ENCODE measurements around the gene PRPSAP1. TPM values are rescaled to one million over a fixed set of nuclear protein-coding genes. Genes with fewer than 3 reads are reported as not detected.

Gene PRPSAP1
- polyA plus RNA-seq, 4 donors, result 71.4 to 87.1 (median 82.8) TPM

DNA sequence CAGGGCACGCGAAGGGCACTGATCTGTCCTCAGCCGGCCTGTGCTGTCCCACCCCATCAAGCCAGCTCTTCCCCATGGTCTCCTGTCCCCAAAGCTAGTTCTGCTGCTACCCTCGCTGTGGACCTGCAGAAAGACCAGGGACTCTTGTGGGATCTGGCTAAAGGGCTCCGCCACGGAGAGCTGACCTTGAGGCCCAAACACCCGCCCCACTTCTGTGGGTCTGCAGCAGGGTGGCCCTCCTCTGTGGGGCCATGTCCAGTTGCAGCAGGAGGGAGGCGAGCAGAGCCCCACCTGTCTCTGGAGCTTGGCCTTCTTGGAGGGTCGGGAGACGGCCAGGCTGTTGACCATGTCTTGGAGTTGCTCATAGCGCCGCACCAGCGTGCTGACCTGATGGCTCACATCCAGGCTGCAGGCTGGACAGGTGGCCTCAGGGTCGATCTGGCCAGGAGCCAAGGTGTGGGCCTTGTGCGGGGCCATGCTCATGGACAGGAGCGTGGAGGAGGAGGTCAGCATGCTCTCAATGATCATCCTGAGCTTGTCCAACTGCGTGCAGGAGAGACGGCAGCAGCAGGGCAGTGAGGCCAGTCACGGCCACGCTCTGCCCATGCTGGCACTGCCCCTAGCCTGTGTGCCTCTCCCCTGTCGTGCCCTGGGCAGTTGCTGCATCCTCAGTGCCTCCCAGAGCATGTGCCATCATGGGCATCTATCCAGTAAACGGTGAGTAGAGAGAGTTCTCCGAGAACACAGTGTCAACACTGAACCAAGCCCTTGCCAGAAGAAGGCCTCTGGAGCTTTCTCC is 71.9 kb downstream of the PRPSAP1 start:
- no peak for DNase-seq (ENCODE audit: low read depth in 4 of 4, low spot score in 3 of 4)

DNA sequence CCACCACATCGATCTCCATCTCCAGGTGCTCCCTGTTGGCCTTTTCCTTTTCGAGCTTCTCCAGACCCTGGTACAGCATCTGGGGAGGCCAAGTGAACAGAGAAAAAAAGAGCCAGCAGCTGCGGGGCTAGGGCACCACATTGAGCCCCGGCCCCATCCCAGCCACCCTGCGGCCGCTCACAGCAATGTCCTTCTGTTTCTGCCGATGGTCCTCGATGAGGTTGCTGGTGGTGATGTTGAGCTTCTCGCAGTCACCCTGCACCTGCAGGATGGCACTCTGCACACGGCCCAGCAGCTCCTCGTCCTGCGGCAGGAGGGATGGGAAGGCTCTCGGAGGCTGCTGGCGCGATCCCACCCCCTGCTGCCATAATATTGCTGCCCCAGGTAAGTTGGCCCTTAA is 73.1 kb downstream of the PRPSAP1 start:
- no peak for DNase-seq (ENCODE audit: low read depth in 4 of 4, low spot score in 3 of 4)

DNA sequence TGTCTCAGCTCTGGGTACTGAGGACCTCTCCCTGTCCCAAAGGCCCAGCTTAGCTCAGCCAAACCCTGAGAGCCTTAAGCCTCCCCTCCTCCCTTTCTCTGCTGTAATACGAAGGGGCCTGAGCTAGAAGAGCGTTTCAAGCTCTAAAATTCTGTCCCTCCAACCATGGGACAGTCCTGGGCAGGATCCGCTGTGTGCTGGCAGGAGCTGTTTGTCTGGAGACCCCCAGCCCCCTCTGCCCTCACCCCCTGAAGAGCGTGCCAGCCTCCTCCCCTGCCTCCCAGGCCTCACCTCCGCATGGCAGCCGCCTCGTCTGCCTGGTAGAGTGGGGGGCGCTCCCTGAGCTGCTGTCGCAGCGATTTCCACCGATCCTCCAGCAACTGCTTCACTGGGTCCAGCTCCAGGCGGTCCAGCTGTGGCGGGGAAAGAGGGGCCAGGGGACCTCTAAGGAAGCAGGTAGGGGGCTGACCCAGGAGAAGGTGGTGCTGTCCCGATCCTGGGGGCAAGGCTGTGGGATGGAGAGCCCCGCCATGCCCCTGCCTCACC is 73.9 kb downstream of the PRPSAP1 start:
- DNase-seq (ENCODE audit: low read depth in 4 of 4, low spot score in 3 of 4), result no peak

DNA sequence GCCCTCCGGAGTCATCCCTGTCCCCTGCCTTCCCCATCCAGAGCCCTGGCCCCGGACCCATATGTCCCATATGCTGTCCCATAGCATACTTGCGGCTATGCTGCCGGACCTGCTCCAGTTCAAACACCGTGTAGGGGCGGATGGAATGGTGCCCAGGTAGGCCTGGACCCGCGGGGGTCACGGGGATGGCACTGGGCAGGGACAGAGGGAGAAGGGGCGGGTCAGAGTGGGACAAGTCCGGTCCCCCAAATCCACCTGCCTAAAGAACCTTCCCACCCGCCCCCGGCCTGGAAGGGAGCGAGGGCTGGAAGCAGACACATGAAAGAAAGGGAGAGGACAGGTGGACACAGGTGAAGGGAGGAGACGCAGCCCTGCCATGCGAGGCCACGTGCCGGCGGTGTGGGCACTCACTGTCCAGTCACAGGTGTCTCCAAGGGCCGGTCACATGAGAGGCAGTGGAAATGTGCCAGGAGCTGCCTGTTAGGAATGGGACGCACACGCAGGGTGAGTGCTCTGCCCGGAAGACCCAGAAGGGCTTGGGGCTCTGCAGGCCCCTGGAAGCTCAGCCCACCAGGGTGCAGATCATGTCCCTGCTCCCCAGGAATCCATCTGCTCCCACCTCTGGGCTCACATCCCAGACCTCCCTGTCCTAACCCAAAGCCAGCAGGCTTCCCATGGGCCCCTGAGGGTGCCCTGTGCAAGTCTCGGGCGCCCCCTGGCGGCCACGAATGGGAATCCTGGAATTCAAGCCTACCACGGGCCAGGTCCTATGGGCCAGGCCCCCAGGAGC is 74.6 kb downstream of the PRPSAP1 start:
- DNase-seq (ENCODE audit: low read depth in 4 of 4, low spot score in 3 of 4), result peak in 3 of 4 donors; percentile 64 to 76 (median 67)

DNA sequence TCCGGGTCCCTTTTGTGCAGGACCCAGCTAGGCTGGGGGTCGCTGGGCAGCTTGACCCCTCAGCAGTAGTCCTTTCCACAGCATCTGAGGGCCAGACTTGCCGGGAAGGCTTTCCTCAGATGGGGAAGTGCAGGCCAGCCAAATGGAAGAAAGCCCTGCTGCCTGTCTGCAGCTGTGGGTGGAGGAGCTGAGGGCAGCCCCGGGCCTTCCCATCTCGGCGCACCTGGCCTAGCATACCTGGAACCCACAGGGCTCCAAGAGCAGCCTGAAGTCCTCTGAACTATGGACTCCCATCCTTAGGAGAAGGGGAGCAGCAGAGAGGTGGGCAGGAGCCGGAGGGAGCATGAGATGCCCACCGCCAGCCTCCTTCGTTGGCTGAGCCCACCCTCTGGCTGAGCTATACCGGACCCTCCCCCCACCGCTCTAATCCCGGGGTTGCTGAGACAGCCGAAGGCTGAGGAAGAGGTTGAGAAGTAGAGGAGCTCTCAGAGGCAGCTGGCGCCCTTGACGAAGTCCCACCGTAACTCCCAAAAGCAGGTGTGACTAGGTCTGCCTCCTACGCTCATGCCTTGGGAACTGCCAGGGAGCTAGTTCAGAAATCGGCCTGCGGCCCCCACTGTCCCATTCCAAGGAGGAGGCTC is 75.3 kb downstream of the PRPSAP1 start:
- no peak for DNase-seq (ENCODE audit: low read depth in 4 of 4, low spot score in 3 of 4)

DNA sequence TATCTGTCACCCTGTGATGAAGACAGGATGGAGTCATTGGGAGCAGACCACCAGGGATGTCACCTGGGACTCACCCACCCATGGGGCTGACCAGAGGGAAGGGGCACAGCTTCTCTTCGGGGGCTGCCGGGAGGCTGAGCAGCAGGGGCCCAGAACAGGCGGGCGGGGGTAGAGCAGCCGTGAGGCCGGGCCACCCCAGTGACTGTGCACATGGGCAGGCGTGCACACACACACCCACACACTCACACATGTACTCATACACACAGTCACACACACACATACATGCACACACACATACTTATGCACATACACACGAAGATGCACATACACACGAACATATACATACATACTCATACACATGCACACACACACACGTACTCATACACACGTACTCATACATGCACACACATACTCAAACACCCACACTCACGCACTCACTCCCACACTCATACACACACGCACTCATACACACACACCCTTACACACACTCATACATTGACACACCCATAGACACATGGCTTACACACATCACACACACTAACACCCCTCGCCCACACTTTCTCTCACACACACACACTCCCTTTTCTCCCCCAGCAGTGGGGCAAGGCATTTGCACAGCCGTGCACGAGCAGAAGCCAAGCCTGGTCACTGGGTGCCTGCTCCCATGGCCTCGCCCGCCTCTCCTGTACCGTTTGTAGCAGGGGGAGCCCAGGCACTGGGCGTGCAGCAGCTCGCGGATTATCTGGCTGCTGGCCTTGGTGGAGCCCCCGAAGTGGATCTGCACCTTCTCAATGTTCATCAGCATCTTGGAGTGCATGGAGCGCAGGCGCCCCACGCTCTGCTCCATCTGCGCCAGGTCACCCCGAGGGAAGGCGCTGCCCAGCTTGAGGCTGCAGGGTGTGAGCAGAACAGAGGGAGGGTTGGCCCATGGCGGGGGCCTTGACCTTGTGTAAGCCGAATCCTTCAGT is 76.1 kb downstream of the PRPSAP1 start:
- DNase-seq (ENCODE audit: low read depth in 4 of 4, low spot score in 3 of 4), result no peak

DNA sequence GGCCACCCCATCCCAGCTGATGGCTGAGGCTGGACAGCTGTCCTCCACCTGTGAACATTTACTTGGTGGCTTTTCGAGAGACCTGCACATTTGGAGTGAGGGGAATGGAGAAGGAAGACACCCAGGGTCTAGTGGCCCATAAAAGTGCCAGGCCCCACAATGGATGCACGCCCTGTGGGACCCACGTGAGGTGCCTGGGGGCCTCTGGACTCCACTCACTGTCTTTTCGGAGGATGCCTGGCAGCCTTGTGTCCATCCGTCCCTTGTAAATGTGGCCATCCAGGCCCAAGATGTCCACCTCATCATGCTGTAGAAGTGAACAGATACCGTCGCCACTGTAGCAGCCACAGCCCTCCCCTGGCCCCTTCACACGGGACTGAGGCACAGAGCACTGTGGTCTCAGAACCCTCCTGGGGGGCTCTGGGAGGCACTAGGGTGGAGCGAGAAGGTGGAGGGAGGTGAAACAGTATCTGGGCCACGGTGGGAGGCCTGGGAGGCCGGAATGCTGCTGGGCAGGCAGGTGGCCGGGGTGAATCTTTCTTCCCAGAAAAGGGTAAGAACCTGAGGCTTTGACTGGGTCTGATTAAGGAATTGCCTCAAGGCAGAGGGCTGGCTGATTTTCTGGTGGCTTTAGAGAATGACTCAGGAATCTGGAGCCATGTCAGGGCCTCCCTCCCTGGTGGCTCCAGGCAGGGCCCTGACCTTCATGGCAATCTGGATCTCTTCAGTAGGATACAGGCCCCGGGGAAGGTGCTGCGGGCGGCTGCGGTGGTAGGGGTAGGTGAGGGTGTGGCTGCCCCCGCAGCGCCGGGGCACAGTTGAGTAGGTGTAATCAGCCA is 77.0 kb downstream of the PRPSAP1 start:
- no peak for DNase-seq (ENCODE audit: low read depth in 4 of 4, low spot score in 3 of 4)

DNA sequence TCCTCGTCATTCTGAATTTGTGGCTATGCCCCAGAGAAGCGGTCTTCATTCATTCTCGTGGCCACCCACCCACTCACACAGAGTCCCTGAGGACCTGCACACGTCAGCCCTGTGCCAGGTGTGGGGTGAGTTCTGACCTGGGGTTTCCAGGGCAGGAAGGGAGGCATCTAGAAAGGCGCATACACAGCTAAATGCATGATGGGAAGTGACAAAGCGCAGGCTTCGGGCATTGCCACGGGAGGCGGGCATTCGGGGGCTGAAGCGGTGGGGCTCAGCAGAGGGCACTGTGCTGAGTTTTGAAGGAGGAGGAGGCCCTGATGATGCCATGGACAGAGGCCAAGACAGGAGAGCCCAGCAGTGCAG is 77.7 kb downstream of the PRPSAP1 start:
- DNase-seq (ENCODE audit: low read depth in 4 of 4, low spot score in 3 of 4), result no peak

DNA sequence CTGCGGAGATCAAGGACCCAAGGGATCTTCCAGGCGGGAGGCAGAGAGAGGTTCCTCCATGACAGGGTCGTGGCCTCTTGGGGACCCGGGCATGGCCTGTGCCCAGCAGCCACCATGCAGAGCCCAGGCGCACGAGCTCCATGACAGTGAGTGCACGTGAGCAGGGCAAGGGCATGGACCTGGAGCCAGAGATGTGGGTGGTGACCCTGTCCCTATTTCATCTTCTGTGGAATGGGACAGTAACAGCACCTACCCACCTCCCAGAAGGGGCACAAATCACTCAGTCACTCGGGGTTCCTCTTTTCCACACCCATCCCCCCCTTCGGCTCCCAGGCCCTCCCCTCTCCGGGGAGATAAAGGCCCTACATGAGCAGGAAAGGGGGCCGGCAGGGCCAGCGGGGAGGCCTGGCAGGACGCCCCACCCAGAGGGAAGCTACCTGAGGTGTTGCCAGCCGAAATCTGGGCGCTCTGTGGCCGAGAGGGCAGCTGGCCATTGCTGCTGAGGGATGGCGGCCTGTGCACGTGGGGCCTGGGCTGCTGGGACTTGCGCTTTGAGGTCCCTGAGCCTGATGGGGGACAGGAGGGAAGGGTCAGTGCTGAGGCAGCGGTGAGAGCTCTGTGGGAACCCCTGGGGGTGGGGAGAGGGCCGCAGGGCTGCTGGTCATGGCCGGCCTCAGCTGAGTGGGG is 78.2 kb downstream of the PRPSAP1 start:
- DNase-seq (ENCODE audit: low read depth in 4 of 4, low spot score in 3 of 4), result no peak

DNA sequence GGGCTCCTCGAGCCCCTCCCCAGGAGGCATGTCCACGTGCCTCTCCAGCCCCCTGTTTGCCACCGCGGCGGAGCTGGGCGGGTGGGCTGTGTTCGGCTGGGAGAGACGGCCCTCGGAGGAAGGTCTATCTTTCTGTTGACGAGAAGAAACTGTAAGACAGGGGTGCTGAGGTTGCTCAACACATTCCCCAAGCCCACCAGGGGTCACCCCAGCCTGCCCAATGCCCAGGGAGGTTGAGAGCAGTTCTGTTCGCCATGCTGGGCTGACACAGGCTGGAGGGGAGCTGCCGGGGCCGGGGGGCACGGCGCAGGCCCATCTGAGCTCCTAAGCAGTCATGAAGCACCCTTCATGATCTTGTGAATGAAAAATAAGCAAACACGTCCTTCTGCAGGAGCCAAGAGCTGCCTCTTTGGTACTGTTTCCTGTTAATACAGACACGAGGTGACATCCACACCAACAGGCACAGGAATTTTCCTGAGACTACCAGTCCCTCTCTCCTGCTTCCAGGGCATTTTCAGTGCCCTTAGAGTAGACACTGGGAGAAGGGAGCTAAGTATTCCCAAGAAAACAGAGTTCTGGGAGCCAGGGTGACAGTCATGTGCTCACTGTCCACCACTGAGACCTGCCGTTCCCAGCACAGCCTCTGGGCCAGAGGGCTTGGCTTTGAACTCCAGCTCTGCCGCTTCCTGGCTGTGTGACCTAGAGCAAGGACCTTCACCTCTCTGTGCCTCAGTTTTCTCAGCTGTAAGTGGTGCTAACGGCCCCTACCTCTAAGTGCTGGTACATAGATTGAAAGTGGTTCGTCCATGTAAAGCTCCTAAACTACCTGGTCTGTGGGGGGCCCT is 79.4 kb downstream of the PRPSAP1 start:
- DNase-seq (ENCODE audit: low read depth in 4 of 4, low spot score in 3 of 4), result no peak

DNA sequence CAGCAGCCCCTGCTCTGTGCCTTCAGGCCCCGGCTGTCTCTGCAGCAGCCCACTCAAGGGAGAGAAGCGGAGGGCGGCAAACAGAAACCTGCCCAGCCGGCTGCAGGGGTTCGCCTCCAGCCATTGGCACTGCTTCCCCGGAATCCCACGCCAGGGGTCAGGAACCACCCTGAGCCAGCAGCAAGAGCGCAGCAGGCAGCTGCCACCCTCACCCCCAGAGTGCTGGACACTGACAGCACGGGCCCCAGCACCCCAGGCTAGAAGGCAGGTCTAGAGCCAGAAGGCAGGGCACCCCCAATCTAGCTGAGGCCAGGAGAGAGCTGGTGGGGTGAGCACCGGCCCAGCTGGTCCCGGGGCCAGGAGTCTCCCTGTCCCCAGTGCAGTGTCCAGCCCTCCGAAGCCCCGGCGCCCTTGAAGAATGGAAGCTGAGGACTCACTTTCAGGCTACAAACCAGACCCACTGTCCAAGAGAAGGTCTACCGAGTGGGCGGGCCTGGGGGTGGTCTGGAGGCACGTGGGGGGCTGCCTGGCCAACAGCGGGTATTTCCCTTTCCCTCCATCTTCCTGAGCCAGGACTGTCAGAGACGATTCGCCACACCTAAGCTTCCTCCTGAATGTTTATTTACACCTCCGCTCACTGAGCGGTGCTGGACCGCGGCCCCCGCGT is 80.1 kb downstream of the PRPSAP1 start:
- DNase-seq (ENCODE audit: low read depth in 4 of 4, low spot score in 3 of 4), result no peak

DNA sequence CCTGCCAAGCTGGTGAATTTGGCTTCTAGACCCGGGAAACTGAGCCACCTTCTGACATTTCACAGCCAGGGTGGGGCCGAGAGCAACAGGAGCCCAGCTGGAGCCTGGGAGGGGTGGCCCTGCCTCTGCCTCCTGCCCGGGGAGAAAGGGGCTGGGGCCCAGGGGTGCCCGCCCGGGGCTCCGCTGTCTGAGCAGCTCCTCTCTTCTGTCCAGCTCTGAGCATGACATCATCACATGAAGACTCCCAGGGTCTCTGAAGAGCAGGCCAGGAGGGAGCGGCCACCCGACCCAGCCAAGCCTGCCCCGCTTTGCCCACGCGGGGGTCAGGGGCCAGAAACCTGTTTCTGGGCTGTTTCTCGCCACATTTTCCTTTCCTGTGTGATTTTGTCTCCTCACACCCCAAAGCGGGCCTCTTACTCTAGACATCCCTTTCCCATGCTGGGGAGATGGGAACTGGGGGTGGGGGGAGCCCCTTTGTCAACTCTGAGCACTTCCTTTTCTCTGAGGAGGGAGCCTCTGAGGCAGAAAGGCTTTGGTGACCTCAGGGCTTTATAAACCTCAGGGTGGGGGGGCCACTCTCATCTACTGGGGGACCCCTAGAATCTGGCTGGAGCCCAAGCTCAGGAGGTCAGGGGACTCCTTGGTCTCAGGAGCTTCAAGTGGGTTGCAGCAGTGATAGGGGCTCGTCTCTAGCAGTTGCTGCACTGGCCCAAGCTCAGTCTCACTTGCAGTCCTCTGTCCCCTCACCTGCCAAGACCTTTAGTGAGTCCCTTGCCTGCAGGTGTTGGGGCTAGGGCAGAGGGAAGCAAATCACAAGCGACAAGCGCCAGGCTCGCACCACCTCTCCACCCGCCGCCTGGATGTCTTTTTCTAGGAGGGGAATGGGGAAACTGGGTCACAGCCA is 80.9 kb downstream of the PRPSAP1 start:
- DNase-seq (ENCODE audit: low read depth in 4 of 4, low spot score in 3 of 4), result no peak

DNA sequence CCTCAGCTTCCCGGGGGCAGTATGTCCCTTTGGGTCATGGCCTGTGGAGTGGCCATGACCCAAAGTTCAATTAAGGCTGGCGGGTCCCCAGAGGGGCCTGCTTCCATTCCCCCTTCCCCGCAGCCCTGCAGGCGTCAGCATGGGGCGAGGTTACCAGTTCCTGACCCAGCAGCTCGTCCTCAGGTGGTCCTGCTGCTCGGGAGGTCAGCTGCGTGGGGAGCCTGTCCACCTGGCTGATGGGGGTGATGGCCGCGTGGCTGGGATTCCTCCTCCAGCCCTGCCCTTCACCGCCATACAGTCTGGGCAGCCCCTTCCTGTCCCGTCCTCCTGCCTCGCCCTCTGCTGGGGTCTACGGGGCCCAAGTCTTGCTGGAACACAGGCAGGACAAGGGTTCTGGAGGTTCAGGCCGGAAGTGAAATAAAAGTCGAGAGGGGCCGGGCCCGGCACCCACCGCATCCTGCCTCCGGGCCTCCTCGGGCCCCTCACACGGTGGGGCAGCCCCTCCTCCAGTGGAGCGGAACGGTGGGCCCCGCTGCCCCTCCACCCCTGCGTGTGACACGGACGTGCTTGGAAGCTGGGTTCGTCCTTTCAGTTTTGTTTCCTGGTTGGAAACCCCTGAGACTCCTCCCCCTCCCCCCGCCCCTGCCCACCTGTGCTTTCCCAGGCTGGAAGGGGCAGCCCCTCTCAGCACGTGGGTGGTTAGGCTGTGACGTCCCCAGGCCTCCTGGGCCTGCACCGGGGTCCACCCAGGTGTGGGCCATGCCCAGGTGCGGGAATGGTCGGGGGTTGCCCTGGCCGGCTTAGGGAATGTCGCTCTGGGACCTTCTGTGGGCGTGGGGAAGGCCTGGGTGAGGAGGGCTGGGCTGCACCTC is 81.8 kb downstream of the PRPSAP1 start:
- no peak for DNase-seq (ENCODE audit: low read depth in 4 of 4, low spot score in 3 of 4)

DNA sequence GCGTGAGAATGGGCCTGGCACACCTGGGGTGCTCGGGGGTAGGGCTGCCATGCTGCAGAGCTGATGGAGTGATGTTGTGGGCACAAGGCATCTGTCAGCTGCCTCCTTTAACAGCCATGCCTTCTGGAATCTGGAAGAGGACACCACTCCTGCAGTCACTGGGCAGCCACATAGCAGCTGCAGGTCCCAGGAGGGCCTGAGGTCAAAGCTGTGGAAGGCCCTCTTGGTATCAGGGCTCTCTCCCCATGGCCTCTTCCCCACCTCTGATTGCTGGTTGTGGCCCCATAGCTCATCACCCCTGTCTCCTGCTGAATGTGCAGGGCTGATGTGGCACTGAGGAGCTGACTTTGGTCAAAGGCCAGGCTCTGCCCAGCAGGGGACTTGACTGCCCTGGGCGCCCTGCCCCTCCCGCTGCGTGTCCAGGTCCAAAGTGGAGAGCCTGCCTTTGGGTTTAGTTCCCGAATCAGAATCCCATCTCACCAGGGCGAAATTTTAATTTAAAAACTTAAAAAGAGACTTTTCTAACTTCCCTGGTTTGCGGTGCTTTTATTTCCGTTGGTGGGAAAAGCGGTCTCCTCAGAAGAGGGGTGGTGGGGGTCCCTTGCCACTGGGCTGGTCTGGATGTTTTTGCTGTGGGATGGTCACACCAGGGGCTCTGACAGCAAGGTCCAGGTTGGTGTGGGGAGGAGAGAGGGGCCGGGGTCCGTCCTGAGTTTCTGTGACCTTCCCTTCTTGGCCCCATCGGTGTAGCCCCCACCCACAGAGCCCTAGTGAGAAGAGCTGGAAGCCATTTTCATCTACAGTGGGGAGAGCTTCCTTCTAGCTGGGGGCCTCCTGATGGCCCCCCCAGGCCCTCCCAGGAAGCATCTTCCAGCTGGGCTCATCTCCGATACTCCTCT is 82.7 kb downstream of the PRPSAP1 start:
- no peak for DNase-seq (ENCODE audit: low read depth in 4 of 4, low spot score in 3 of 4)
